GM19023 (cell line): Measurements from ENCODE around the gene DTNBP1.

Source experiments
- ATAC-seq: cut with Tn5 transposase; IDR thresholded peaks from one replicate; pipeline ENCODE4 v1.9.1; 2021; ENCODE audit warnings: mild to moderate bottlenecking, moderate library complexity; ENCODE audit not compliant: unreplicated experiment

DTNBP1 gene

DNA sequence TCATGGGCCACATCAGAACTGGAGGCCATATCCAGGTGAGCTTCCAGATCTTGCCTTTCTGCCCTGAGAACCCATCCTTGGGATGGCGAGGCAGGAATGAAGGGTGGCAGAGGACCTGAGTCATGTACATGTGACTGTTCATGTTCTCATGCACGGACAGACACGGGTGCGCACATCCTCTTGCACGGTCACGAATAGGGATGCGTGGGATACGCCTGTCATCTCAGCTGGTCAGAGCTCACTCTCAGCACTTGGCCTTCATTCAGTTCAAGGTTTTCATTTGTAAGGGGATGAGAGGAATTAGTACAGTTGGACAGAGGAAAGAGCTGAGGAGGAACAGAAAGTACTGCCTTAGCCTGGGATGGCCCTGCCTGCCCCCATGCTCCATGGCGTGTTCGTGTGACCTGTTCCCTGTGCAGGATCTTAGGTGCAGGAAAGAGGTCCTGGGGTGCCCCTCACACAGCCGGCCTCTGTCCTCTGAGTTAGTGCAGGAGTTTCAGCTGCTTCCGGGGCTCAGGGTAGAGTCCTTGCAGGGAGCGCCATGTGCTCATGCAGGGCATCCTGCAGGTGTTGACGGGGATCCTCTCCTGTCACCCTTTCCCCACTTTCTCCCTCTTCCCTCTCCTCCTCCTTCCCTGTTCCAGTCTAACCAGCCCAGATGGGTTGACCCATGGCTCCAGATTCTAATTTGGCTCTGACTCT lies 173.4 kb downstream of the DTNBP1 start:
- no peak for ATAC-seq

DNA sequence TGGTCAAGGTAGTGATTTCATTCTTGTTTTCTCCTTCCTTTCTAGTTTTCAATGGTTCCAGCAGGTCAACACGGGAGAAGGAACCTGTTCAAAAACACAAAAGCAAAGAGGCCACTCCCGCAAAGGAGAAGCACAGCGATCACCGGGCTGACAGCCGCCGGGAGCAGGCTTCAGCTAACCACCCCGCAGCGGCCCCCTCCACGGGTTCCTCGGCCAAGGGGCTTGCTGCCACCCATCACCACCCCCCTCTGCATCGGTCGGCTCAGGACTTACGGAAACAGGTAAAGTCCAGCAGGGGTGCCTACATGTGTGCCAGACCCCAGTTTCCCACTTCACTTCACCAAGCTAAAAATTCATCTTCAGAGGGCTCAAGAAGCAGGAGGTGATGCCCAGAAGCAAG lies 175.6 kb downstream of the DTNBP1 start:
- ATAC-seq = no peak

DNA sequence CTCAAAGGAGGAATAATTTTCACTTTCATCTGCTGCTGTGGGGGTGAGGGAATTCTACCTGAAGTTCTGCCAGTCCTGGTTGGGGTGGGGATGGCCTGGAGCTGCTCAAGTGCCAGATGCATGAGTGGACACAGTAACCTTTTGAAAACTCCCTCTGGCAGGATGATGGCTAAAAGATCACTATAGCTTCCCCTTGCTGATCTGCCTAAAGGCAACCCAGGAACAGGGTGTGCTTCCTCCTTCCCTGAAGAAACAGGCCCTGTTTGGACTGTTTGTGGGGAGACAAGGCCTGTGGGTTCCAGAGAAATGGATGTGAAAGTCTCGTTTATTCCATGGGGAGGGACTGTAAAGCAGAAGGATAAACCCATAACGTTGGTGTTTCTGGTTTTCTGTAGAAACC lies 176.9 kb downstream of the DTNBP1 start:
- ATAC-seq = no peak

DNA sequence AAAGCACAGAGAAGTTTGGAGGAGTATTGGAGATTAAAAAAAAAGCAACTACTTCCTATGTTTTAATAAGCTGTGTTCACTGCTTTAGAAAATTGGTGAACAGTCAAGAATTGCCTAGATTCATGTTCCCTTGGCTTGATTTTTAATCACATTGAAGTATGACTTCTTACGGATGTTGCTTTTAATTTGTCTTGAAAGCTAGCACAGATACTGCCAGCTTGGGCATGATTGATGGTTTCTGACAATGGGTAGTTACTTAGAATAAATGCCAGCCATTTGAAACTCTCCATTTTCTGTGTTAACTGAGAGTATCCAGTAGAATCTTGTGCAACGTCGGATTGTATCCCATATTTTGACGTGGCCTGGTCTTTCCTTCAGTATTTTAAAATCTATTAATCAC lies 178.0 kb downstream of the DTNBP1 start:
- ATAC-seq = no peak

DNA sequence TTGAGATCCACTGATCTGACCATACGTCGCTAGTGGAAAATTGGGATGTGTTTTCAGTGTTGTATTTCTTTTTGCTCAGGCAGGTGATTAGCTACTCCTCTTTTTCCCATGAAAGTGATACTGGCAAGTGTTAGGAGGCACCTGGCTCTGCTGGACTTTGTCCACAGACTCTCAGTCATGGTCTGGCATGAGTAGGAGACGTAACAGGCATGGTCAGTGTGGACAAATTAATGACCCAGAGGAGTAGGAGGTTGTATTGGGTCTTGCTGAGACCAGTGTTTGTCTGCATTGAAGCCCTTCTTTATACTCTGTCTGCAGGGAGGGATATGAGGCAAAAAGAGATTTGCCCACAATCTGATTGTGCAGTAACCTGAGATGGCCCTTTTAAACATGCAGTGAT lies 178.7 kb downstream of the DTNBP1 start:
- no peak for ATAC-seq

DNA sequence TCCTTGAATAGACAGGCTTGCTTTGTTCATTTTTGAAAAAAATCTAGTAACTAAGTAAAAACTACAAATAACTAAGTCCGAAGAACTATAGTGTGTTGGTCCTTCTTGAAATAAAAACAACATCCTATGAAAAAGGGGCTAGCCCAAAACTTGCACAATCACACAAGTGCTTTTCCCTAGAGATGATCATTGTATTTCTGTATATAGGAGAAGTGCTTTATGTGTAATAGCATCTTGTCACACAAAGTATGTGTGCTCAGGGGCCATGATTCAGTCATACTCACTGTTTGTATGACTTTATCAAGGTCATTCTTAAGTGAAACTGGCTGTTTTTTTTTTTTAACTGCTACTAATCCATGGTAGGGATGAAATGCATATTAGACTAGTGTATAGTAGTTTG lies 179.8 kb downstream of the DTNBP1 start:
- no peak for ATAC-seq

DNA sequence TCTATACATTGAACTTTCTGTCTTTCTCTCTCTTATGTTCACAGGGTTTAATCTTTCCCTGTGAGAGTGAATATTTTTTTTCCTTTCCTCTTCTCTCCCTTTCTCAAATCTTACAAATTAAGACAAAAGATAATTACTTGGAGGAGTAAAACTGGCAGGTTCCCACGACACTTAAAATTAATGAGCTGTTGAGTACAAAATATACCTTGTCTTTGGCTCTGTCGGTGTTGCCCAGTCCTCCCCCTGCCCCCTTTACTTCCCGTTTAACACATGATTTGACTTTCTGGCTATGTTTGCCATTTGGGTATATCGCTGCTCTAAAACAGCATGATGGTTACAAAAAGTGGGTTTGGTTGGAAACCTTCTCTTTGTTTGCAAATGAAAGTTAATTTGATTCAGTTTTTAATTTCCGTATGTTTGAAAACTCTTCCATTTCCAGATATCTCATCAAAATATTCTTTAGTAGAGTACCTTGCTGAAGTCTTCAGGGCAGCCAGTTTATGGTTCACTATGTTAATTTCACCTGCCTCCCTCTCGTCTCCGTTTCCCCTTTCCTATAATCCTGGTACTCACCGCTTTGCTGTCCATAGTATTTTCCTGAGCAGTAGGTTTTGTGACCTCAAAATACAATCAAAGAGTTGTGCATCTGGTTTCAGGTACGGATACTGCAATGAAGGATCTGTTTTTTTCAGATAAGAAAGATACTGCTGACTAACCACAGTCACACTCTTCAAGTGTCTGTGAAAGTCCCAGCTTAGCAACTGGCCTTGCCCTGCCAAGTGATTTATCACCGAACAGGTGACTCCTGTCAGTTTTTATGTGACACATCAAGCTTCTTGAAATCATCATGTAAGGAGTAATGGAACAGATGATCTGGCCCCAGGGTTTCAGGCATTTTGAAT lies 181.2 kb downstream of the DTNBP1 start:
- no peak for ATAC-seq

DNA sequence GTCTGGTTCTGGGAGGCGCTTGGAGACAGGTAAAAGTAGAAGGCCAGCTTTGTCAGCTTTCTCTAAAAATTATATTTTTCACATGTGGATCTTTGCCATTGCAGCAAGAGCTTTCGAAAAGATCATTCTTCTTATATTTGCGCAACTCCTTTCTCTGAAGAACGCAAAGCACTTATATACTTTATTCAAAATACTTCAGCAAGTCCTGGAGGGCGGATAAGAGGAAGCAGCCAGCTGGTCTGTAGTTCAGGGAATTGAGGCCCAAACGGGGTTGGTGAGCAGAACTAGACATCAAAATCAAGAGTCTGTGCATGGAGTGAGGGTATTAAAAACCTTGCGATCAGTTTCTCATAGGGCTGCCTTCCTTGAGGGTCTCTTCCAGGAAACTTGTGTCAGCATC lies 182.3 kb downstream of the DTNBP1 start:
- ATAC-seq = no peak

DNA sequence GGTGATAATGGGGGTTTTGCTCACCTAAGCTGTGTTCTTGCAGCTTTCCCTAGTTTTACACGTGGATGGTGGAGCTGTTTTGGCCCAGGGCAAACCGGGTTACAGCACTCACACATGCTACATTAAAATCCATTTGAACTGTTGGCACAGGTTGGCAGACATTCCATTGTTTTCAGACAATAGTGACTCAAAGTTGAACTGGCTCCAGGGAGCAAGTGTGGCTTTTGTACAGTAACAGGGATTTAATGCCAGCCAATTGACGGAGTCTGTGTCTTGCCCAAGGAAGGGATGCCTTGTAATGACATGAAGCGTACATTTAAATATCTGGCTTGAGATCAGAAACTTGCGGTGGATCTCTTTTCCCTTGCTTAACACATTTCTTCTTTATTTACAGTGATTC lies 183.1 kb downstream of the DTNBP1 start:
- no peak for ATAC-seq

DNA sequence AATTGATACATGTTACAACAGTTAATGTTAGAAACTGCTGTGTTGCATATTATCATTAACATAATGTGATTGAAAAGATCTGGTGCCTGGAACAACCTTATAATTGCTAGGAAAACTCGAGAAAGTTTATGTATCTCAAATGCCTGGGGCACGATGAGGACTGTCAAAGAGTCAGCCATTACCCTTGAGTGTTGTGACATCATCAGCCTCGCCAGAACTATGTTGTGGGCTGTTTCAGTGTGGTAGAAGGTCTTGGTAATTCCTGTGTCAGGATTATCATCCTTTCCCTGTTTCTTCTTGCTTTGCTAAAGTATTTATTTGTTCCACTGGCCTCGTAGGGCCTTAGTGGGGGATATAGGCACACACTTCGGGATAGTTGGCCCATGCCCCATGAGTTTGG lies 185.1 kb downstream of the DTNBP1 start:
- ATAC-seq = no peak

DNA sequence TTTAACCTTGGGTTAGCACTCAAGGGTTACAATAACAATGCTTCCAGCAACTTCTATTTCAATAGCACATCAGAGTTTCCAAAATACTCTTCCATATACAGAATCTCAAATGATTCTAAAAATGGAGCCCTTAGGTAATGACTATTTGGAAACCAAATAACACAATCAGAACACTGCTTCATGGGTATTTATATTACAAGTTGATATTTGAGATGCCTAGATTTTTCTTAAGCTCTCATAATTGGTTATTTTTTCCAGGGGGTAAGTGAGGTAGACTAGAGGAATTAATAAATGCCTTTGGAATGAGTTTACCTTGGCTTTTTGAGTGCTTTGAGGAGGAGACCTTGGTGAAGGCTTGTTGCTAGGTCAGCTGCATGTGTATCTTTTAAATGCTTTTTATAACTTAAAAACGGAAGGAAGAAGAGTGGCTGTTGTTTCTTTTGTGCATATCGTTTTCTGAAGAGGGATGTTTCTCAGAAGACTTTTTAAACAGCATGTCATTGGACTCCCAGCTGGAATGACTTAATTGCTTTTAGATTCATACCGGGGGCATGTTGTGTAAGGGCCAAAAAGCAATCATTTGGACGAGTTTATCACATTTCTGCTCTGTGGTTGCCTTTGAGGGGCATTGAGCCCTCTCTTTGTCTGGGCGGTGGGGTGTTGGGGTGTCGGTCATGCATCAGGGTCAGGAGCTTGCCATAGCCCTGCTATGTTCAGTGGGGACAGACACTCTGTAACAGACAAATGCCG lies 186.0 kb downstream of the DTNBP1 start:
- ATAC-seq = no peak

DNA sequence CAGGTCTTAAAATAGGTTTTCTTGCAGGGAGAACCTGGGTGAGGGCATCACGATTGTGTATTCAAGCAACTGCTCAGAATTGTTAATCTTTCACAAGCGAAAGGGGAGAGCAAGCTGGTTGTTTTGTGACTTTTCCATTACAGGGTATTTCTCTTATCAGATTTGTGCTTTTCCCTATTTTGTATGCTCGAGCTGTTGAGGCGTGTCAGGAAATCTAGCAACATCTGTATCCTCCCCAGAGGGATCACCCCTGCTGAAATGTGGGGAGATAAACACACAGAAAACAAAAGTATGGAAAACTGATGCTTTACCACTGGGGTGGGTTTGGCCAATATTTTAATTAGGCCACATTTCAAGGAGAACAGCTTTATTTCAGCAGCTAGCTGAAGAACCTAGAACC lies 187.0 kb downstream of the DTNBP1 start:
- no peak for ATAC-seq

DNA sequence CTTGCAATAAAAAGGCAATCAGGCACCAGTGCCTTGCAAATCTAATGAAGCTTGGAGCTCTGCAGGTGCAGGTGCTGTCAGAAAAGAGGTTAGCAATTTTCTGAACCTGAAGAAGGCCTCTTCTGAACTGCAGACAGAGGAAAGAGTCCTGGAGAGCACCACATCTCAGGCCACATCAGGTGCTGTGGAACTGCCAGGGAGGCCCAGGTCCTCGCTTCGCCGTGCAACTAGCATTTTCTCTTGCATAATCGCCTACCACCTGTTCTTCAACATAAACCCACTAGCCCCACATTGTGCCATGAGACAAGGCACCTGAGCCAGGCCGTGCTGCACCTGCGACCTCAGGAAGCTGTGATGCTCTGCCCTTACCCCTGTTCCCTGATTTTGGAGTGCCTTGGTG lies 187.6 kb downstream of the DTNBP1 start:
- no peak for ATAC-seq

DNA sequence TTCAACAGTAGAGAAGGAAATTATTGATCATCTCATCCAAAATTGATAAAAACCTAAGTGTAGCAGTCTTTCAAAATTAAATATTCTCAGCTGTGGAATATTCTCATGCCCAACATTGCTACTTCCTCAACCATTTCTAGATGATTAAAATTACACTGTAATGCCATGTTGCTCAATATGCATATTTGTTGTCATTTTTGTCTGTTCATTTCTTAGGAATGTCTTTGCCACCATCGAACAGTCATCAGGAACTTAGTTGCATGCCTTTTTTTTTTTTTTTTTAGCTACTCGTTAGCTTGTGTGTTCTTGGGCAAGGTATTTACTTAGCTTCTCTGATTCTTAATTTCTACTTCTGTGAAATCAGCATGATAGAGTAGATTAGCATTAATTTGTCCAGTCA lies 188.6 kb downstream of the DTNBP1 start:
- ATAC-seq = no peak

DNA sequence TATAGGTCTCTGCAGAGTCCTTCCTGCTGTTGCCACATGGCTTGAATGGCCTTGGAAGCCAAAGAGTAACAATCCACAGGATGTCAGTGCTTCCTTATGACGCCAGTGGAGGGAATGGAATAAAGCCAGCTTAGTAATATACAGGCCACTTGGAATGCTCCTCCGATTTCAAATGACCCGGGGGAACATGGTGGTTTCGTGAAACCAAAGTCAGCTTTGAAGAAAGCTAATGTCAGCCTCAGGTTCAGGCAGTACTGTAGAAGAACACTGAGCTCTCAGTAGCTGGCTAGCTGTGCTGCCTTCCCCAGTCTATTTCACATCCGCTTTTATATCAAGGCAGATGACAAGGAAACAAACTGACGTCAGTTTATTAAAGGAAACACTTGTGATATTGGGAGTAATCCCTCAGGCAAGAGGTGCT lies 189.1 kb downstream of the DTNBP1 start:
- ATAC-seq = no peak

DNA sequence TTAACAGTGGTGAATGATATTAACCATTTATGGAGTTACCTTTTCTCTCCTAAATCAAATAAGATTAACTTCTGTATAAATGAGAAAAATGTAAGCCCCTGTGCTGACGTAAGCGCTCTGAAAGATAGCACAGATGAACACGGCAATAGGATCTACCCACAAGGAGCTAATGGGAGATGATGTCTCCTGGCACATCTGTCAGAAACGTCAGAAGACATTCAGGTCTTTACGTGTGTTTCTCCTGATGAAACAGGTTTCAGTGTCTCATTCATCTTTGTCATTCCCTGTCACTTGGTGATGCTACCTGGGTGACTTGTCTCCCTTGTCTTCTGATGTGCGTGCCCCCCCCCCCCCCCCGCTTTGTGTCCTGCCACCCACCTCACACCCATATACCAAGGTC lies 189.7 kb downstream of the DTNBP1 start:
- no peak for ATAC-seq
